GM19240 (cell line): ENCODE data around the gene RANBP3.

Source experiments
- DNase-seq: peaks from one replicate; pipeline ENCODE4 v3.0.0; 2011; ENCODE audit warnings: low spot score; ENCODE audit not compliant: insufficient read length

The RANBP3 gene

GRCh38 chr19:5927441-5927821 is 50.5 kb downstream of the RANBP3 start:
- peak; percentile 70 for DNase-seq

- DNase-seq: no peak
Measured at GRCh38 chr19:5926641-5927440, 51.1 kb downstream of the RANBP3 start.

- DNase-seq: no peak
Measured at GRCh38 chr19:5925830-5926427, 52.0 kb downstream of the RANBP3 start.

DNA sequence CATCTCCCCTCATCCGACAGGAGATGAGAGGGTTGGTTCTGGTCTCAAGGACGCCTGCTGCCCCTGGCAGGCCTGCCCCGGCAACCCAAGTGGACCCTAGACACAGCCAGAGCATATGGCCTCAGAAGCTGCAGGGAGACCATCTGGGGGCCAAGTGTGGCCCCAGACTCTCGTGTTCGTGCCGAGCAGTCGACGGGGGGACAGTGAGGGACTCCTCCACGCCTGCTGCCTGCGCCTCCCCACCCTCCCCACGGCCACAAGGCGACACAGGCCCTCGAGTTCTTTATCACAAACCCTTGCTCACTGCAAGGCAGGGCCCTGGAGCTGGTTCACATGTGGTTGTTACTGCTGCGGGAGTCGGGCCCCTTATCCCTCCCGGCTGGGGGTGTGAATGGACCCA is 54.6 kb downstream of the RANBP3 start:
- no peak for DNase-seq

GRCh38 chr19:5922161-5922545 is 55.8 kb downstream of the RANBP3 start:
- no peak for DNase-seq

DNA sequence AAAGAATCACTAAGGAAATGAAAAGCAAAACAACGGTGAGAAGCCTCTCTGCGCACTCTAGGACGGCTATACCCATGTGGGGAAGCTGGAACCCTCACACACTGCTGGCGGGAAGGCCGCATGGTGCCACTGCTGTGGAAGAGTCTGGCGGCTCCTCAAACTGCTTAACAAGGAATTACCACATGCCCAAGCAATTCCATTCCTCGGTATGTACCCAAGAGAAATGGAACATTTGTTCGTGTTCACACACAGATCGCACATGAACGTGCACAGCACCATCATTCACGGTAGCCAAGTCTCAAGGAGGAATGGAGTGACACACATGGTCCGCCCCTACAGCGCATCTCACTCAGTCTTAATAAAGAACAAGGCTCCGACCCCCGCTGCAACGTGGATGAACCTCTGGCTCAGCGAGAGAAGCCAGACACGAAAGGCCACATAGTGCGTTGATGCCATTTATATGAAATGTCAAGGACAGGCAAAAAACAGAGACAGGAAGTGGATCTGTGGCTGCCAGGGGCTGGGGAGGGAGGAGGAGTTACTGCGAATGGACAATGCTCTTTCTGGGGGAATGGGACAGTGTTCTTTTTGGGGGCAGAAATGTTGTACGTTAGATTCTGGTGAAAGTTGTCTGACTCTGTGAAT is 56.3 kb downstream of the RANBP3 start:
- DNase-seq: no peak

GRCh38 chr19:5918463-5919079 is 59.4 kb downstream of the RANBP3 start:
- no peak for DNase-seq

DNA sequence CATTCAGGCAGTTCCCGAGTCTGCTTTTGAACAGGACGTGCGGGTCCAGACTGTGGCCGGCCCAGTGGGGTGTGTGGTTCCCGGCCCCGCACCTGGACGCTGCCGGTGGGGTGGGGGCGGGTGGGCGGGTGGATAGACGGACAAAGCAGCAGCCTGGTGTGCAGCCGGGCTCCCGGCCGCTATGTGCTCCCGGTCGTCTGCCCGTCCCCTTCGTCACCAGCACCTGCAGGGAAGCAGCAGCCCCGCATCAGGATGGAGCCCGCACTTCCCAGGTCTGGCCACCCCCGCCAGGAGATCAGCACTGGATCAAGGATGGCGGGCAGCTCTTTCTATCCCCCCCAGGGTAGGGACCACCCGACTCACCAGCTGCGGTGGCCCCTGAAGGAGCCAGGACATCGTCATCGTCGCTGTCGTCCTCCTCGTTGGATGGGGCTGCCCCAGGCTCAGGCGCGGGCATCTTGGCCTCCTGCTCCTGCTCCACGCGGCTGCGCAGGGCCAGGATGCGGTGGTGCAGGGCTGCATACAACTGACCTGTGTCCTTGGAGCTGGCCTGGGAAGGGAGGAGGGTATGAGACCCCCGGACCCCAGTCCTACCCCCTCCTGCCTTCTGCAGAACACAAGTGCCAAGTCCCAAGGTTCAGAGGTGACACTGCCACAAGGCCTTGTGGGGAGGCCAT is 60.4 kb downstream of the RANBP3 start:
- DNase-seq: no peak

DNA sequence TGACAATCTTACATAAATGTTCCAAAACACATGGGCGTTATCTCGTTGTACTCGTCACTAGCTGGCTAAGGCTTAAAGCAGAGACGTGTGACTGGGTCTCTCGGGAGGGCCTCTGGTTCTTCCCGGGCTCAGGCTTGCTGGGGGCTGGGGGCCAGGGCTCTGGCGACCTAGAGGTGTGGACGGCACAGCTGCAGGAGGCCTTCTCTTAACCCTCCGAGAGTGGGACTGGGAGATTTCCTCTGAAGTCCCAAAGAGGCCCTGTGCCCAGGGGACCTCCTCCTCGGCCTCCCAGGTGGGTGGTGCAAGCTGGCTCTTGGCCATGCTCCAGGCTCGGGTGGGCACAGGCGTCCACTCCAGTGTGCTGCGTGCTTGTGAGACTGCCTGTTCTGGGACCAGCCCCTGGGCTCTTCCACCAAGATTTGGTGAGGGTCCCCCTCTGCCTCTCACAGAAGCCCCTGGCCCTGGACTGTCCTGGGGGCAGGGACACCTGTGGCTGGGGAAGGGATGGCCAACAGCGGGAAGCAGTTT is 61.7 kb downstream of the RANBP3 start:
- no peak for DNase-seq

DNA sequence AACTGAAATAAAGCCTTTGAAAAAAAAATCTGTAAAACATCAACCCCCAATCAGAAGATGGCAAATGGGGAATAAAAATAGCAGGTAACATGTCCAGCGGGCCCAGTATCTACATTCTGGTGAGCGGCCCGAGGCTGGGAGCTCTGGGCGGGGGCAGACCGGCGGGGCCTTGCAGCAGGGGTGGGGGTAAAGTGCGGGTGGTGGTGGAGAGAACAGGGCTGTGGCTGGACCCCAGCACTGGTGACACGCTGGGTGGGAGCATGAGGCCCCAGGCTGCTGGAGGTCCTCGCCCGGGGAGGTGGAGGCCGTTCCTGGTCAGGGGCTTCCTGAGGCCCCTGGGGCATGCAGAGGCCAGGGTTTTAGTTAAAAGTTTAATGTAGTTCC is 62.2 kb downstream of the RANBP3 start:
- no peak for DNase-seq

GRCh38 chr19:5914946-5915781 is 62.8 kb downstream of the RANBP3 start:
- no peak for DNase-seq

- no peak for DNase-seq
Measured at GRCh38 chr19:5914358-5914774, 63.6 kb downstream of the RANBP3 start.

DNA sequence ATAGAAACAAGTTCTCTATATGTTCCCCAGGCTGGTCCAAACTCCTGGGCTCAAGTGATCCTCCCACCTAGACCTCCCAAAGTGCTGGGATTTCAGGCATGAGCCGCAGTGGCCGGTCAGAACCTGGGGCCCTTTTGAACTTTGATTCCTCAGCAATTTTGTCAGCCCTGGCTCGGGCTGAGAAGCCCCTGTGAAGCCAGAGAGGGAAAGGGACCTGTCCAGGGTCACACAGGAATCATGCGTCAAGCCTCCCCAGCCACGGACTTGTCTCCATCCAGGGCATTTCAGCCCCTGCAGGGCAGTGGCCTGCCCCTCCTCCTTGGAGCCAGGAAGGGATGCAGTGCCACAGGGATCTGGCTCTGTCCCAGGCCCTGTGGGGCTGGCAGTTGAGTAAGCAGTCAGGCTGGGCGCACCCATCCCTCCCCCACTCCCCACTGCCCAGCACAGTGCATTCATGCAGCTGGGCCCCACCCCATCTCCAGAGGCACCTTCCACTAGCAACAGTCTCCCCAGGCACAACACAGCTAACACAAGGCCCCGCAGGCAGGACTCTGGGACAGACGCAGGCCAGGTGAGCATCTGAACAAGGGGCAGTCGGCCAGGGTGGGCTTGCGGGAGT is 64.1 kb downstream of the RANBP3 start, which contains the start of gene CAPS:
CAPS (plus strand) TSS at position 516 of the 619 bp plus-strand sequence. CDS start 153 bp downstream, outside the sequence.
- no peak for DNase-seq

DNA sequence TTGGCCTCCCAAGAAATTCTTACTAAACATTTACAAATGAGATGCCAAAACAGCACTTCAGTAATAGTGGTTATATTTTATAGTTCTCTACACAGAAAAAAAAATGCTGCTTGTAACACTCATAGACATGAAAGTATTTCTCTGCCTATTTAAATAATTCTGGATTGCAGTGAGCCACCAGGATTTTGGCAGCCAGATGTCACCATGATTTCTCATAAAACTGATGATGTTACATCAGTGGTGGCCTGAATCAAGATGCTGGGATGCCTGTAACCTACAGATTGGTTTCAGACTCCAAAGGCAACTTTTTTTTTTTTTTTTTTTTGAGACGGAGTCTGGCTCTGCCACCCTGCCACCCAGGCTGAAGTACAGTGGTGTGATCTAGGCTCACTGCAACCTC is 66.6 kb downstream of the RANBP3 start:
- no peak for DNase-seq

DNA sequence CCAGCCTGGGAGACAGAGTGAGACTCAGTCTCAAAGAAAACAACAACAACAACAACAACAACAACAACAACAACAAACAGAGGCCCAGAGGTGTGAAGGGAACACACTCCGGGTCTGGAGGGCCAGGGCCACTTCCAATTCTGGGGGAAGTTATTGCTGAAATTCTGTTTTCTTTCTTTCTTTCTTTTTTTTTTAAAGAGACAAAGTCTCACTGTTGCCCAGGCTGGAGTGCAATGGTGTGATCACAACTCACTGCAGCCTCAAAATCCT is 67.4 kb downstream of the RANBP3 start:
- DNase-seq: no peak

GRCh38 chr19:5908773-5909442 is 69.0 kb downstream of the RANBP3 start:
- no peak for DNase-seq

- DNase-seq: no peak
Measured at GRCh38 chr19:5907241-5907640, 70.7 kb downstream of the RANBP3 start.

- DNase-seq: no peak
Measured at GRCh38 chr19:5905114-5905778, 72.7 kb downstream of the RANBP3 start.
